Lower lobe of right lung (tissue), 2 donors: ENCODE measurements around the gene PSMD6. TPM values are rescaled to one million over a fixed set of nuclear protein-coding genes. Genes with fewer than 3 reads are reported as not detected.

Source experiments
- ATAC-seq, 2 donors: fragments of 200-7000 bp; cut with Tn5 transposase; one replicate each; pipeline ENCODE4 v1.9.1; 2020 to 2022; ENCODE audit warnings: mild to moderate bottlenecking in 2 of 2, moderate library complexity in 2 of 2
- DNase-seq: peaks from one replicate; pipeline ENCODE4 v3.0.0-alpha.2; 2020
- H3K27ac ChIP-seq: fragments of 200-600 bp; one replicate; pipeline ENCODE4 v1.8.0; 2022
- H3K27me3 ChIP-seq: fragments of 200-600 bp; one replicate; pipeline ENCODE4 v1.8.0; 2022; ENCODE audit warnings: low read depth
- H3K36me3 ChIP-seq: fragments of 200-600 bp; one replicate; pipeline ENCODE4 v1.8.0; 2022; ENCODE audit warnings: mild to moderate bottlenecking
- H3K4me1 ChIP-seq: fragments of 200-600 bp; one replicate; pipeline ENCODE4 v1.8.0; 2022
- H3K4me3 ChIP-seq: fragments of 200-600 bp; one replicate; pipeline ENCODE4 v1.8.0; 2022; ENCODE audit warnings: mild to moderate bottlenecking
- H3K9me3 ChIP-seq: fragments of 200-600 bp; one replicate; pipeline ENCODE4 v1.8.0; 2022
- CTCF ChIP-seq: fragments of 200-600 bp; IDR thresholded peaks from one replicate; pipeline ENCODE4 v1.8.0; 2022; ENCODE audit warnings: antibody characterized with exemption, mild to moderate bottlenecking
- intact Hi-C: fragments of 100-400 bp; cut with DNase I; formaldehyde crosslinking; loops from one replicate; pipeline ENCODE4 v1.11.0; 2022
- total RNA-seq: library from RNA; stranded (reverse); fragmentation: NEBNext Ultra II Directional; extraction: Animal tissue kit (Norgen Biotek cat#: 25700); gene quantifications from one replicate; pipeline ENCODE4 v1.2.1, GENCODE V29; 2021
- donor health status: DM: no; HTN: yes; CAD: no; lungs with severe emphysema.

The PSMD6 gene
- total RNA-seq, 1 donor from 2014 or later: 51.1 TPM

DNA sequence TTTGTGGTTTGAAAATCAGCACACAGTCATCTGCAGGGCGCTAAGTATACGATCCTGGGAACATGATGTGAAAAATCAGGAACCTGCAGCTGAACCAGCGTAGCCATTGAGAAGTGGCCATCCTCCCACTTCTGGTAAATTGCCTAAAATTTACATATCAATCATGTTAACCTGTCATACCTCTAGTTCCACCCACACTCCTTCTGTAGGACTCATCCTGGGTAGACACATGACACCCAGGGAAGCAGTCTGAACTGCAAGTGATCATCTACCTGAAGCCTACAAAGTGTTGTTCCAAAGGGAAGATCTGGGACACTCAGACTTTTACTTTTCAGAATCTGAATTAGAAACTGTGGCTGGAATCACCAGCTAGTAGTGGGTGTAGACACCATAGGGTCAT is 5.5 kb upstream of the PSMD6 start:
- Histone ChIP-seq H3K4me3 (no peak overlapping the region), H3K27me3 (no peaks in the 10 kb centered on the region), H3K4me1 (no peaks in the 10 kb centered on the region), H3K9me3 (no peaks in the 10 kb centered on the region), H3K36me3 (no peaks in the 10 kb centered on the region), H3K27ac (no peak overlapping the region)
- ATAC-seq (no peak), DNase-seq (no peak)
- no peak for TF ChIP-seq CTCF
- intact Hi-C loops: no loop called here

DNA sequence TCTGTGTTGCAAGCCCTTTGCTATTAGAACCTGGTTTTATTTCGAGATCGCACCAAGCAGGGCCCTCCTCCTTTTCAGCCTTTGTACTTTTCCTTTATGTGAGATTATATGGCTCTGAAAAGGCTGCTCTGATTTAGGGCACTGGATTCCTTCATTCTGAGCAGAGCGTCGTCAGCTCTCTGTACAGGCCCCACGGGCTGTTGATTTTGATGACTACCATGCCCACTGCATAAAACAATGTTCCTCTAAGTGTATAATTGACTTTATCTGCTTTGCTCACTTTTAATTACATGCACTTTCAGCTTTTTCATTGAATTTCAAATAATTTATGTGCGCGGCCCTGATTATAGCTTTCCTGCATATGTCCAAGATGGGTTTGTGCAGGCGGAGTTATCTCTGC is 4.4 kb upstream of the PSMD6 start:
- no peak overlapping the region for H3K4me3 ChIP-seq
- H3K9me3 ChIP-seq: no peaks in the 10 kb centered on the region
- no peak for TF ChIP-seq CTCF
- H3K36me3 ChIP-seq: no peaks in the 10 kb centered on the region
- peaks cover under 1% of the 10 kb centered on the region for H3K4me1 ChIP-seq
- ATAC-seq (no peak), DNase-seq (no peak)
- no peak overlapping the region for H3K27ac ChIP-seq
- no peaks in the 10 kb centered on the region for H3K27me3 ChIP-seq
- intact Hi-C loops: no loop called here

DNA sequence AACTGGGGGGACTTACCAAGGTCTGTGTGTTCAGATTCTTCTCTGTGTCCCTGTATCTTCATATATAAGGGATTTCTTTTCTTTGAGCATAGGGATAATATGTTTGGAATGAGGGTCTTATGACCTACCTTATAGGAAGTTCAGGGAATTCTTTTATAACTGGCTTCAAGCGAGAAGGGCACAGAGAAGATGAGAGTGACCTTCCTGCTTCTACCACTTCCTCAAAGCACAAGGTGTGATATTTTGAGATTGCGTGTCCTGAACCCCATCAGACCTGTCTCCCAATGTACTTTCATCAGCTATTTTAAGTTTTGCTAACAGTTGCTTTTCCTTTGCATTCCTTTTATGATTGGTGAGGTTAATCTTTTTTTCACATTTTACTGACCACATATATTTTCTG is 3.1 kb upstream of the PSMD6 start:
- Histone ChIP-seq H3K27ac (no peak overlapping the region), H3K4me1 (peaks cover 14% of the 10 kb centered on the region), H3K27me3 (no peaks in the 10 kb centered on the region), H3K36me3 (peaks cover 5% of the 10 kb centered on the region), H3K4me3 (no peak overlapping the region), H3K9me3 (no peaks in the 10 kb centered on the region)
- TF ChIP-seq CTCF: no peak
- ATAC-seq (no peak), DNase-seq (no peak)
- intact Hi-C loops: no loop called here

GRCh38 chr3:64023861-64024223 is 548 bp upstream of the PSMD6 start:
- intact Hi-C loops: no loop called here
- TF ChIP-seq CTCF: no peak

GRCh38 chr3:64022451-64023186 is 675 bp downstream of the PSMD6 start:
- intact Hi-C loops: no loop called here
- peaks cover 40% of the 10 kb centered on the region for H3K36me3 ChIP-seq

More at GRCh38 chr3:64023861-64024223, 548 bp upstream of the PSMD6 start:
- H3K4me1 ChIP-seq: peaks cover 24% of the 10 kb centered on the region
- H3K27ac ChIP-seq: peak overlapping the region; percentile 92
- peak overlapping the region; percentile 91 for H3K4me3 ChIP-seq
- H3K27me3 ChIP-seq: no peaks in the 10 kb centered on the region
- H3K9me3 ChIP-seq: no peaks in the 10 kb centered on the region
- DNase-seq: no peak
- ATAC-seq: no peak
- H3K36me3 ChIP-seq: peaks cover 28% of the 10 kb centered on the region

More at GRCh38 chr3:64022451-64023186, 675 bp downstream of the PSMD6 start:
- Histone ChIP-seq H3K27me3 (no peaks in the 10 kb centered on the region), H3K9me3 (no peaks in the 10 kb centered on the region), H3K27ac (peak overlapping the region; percentile 92), H3K4me1 (peaks cover 24% of the 10 kb centered on the region), H3K4me3 (peak overlapping the region; percentile 91)
- TF ChIP-seq CTCF: no peak
- DNase-seq: no peak
- ATAC-seq: peak; percentile 2 to 28
